Ishikawa (cell line): ENCODE measurements around the gene EHF.
A peak's percentile ranks its signal among the peaks of the same experiment; 100 is the strongest.

Experiments used
- CEBPB ChIP-seq: IDR thresholded peaks from 2 replicates; pipeline ENCODE4 v1.6.1; 2012
- CREB1 ChIP-seq: IDR thresholded peaks from 2 replicates; pipeline ENCODE4 v1.6.1; 2012; ENCODE audit warnings: low read depth
- EGR1 ChIP-seq: IDR thresholded peaks from 2 replicates; pipeline ENCODE4 v1.6.1; 2012
- EP300 ChIP-seq: IDR thresholded peaks from 2 replicates; pipeline ENCODE4 v1.6.1; 2012; ENCODE audit warnings: borderline replicate concordance
- FOXM1 ChIP-seq: IDR thresholded peaks from 2 replicates; pipeline ENCODE4 v1.6.1; 2012; ENCODE audit warnings: low read depth, borderline replicate concordance
- MAX ChIP-seq: IDR thresholded peaks from 2 replicates; pipeline ENCODE4 v1.6.1; 2012
- NFIC ChIP-seq: IDR thresholded peaks from 2 replicates; pipeline ENCODE4 v1.6.1; 2012
- RAD21 ChIP-seq: IDR thresholded peaks from 2 replicates; pipeline ENCODE4 v1.6.1; 2012; ENCODE audit warnings: low read depth
- REST ChIP-seq: IDR thresholded peaks from 2 replicates; pipeline ENCODE4 v1.6.1; 2012; ENCODE audit warnings: low read depth, mild to moderate bottlenecking
- TAF1 ChIP-seq: IDR thresholded peaks from 2 replicates; pipeline ENCODE4 v1.6.1; 2012; ENCODE audit warnings: low read depth, mild to moderate bottlenecking
- TCF12 ChIP-seq: IDR thresholded peaks from 2 replicates; pipeline ENCODE4 v1.6.1; 2012; ENCODE audit warnings: low read depth
- TEAD4 ChIP-seq: IDR thresholded peaks from 2 replicates; pipeline ENCODE4 v1.6.1; 2012
- USF1 ChIP-seq: IDR thresholded peaks from 2 replicates; pipeline ENCODE4 v1.6.1; 2012
- YY1 ChIP-seq: IDR thresholded peaks from 2 replicates; pipeline ENCODE4 v1.6.1; 2012; ENCODE audit warnings: low read depth
- ZBTB7A ChIP-seq: IDR thresholded peaks from 2 replicates; pipeline ENCODE4 v1.6.1; 2012; ENCODE audit warnings: low read depth

The EHF gene

GRCh38 chr11:34653851-34654482 is 33.1 kb downstream of the EHF start:
- TF ChIP-seq TCF12 (no peak), RAD21 (peak; percentile 53; the same call in 1 of the 2 replicates)

GRCh38 chr11:34654483-34655334 is 33.8 kb downstream of the EHF start:
- TF ChIP-seq TCF12, result peak; percentile 92
- TF ChIP-seq REST, result no peak
- no peak for TF ChIP-seq EGR1
- peak; percentile 85 for TF ChIP-seq MAX
- TF ChIP-seq ZBTB7A, result no peak
- TF ChIP-seq CEBPB, result peak; percentile 100
- no peak for TF ChIP-seq USF1
- TF ChIP-seq TEAD4, result peak; percentile 78
- no peak for TF ChIP-seq TAF1
- no peak for TF ChIP-seq YY1
- TF ChIP-seq RAD21, result no peak
- TF ChIP-seq FOXM1, result peak; percentile 83
- no peak for TF ChIP-seq CREB1
- TF ChIP-seq EP300, result peak; percentile 93
- TF ChIP-seq NFIC, result peak; percentile 92

GRCh38 chr11:34655335-34656008 is 34.6 kb downstream of the EHF start:
- TF ChIP-seq EP300, result no peak
- no peak for TF ChIP-seq RAD21
- TF ChIP-seq EGR1, result no peak

- TF ChIP-seq RAD21 (no peak), TCF12 (no peak), USF1 (no peak), CEBPB (no peak), REST (no peak), MAX (no peak), ZBTB7A (no peak), YY1 (no peak), EP300 (no peak), FOXM1 (no peak), NFIC (no peak), TEAD4 (no peak), TAF1 (no peak)
Observed at GRCh38 chr11:34656062-34656720, 35.3 kb downstream of the EHF start.
